A673 (cell line): Measurements from ENCODE around the gene KEL. TPM values are rescaled to one million over a fixed set of nuclear protein-coding genes. Genes with fewer than 3 reads are reported as not detected.

Source experiments
- BruUV-seq: library from RNA; stranded (reverse); fragments of 400-500 nt; replicated peaks from 2 replicates; lab custom pipeline; 2021; lab: Mats Ljungman, UMichigan
- CTCF ChIA-PET: fragments of 300-600 bp; sonication (Branson Sonifier 250); formaldehyde crosslinking; loops from one replicate; lab custom pipeline; 2022; ENCODE audit warnings: antibody characterized with exemption; lab: Charles Lee
- POLR2A ChIA-PET: fragments of 300-600 bp; sonication (Branson Sonifier 250); formaldehyde crosslinking; loops from one replicate; lab custom pipeline; 2022; ENCODE audit warnings: antibody characterized with exemption; ENCODE audit not compliant: low non-redundant PET; lab: Charles Lee
- DNase-seq: peaks from one replicate; pipeline ENCODE4 v3.0.0-alpha.2; 2015; ENCODE audit warnings: low spot score
- H3K27ac ChIP-seq: fragments of 200-600 bp; sonication (generic); 2 replicates; pipeline ENCODE4 v1.5.1; 2016; ENCODE audit warnings: mixed run types, low read depth, mild to moderate bottlenecking, mixed read lengths, antibody characterized with exemption, low read length; ENCODE audit not compliant: poor library complexity, severe bottlenecking
- H3K27me3 ChIP-seq: fragments of 200-600 bp; sonication (generic); replicated peaks from 2 replicates; pipeline ENCODE4 v1.6.1; 2017; ENCODE audit warnings: mixed run types, low read depth, mild to moderate bottlenecking, mixed read lengths, antibody characterized with exemption, low read length; ENCODE audit not compliant: insufficient read depth, poor library complexity
- H3K36me3 ChIP-seq: fragments of 200-600 bp; sonication (generic); 2 replicates; pipeline ENCODE4 v1.6.1; 2016; ENCODE audit warnings: mixed run types, mild to moderate bottlenecking, mixed read lengths, antibody characterized with exemption, low read length; ENCODE audit not compliant: insufficient read depth, poor library complexity, severe bottlenecking
- H3K4me1 ChIP-seq: fragments of 200-600 bp; sonication (generic); 2 replicates; pipeline ENCODE4 v1.6.1; 2017; ENCODE audit warnings: mixed run types, mild to moderate bottlenecking, mixed read lengths, antibody characterized with exemption, low read length; ENCODE audit not compliant: insufficient read depth, poor library complexity, severe bottlenecking
- H3K4me3 ChIP-seq: fragments of 200-600 bp; sonication (generic); 2 replicates; pipeline ENCODE4 v1.5.1; 2016; ENCODE audit warnings: low read depth, mixed run types, mild to moderate bottlenecking, mixed read lengths, low read length; ENCODE audit not compliant: poor library complexity, severe bottlenecking
- H3K9me3 ChIP-seq: fragments of 200-600 bp; sonication (generic); 2 replicates; pipeline ENCODE4 v1.6.1; 2016; ENCODE audit warnings: mixed run types, low read depth, mild to moderate bottlenecking, mixed read lengths, antibody characterized with exemption, low read length; ENCODE audit not compliant: poor library complexity, severe bottlenecking
- EZH2 ChIP-seq: fragments of 200-600 bp; sonication (generic); IDR thresholded peaks from 2 replicates; pipeline ENCODE4 v1.6.1; 2017; ENCODE audit warnings: borderline replicate concordance, low read depth, mild to moderate bottlenecking, mixed read lengths, antibody characterized with exemption, low read length; ENCODE audit not compliant: poor library complexity, severe bottlenecking
- intact Hi-C: fragments of 100-400 bp; cut with micrococcal nuclease; formaldehyde crosslinking; loops from one replicate; pipeline ENCODE4 v1.10.0; 2022; ENCODE audit not compliant: unreplicated experiment
- total RNA-seq: library from RNA; stranded (reverse); gene quantifications from 2 replicates; pipeline ENCODE4 v1.2.3, GENCODE V29; 2021
- TF ChIP-seq, protein P1 (sequence below): fragments of 300-800, 200-600 bp; sonication (generic); conservative IDR thresholded peaks from 2 replicates; pipeline ENCODE4 v1.5.1; 2017; ENCODE audit warnings: low read depth, mild to moderate bottlenecking, antibody characterized with exemption, low read length, moderate library complexity, mixed read lengths

KEL gene
- total RNA-seq, 1 experiment from 2014 or later, result not detected

DNA sequence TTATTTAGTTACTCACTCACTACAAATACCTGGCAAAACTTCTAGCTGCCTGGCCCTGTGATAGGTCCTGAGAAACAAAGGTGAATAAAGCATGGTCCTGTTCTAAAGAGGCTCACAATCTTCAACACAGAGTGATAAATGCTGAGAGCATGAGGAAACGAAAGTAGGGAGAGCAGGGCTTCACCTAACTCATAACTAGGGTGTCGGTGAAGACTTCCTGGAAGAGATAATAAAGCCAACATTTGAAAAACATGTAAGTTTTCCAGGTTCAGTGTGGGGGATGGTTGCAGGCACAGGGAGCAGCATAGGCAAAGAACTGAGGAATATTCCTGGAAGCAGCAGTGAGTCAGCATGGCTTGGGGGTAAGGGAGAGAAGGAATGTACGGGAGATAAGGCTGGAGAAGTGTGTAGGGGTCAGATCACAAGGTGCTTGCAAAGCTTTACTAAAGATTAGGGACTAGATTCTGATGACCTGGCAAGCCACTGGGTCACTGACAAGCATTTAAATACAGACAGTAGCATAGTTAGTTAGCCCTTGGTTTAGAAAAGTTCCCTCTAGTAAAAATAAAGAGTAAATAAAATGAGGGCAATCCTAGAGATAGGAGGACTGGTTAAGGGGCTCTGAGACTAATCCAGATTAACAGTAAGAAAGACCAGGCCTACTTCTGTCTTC is 5.1 kb downstream of the KEL start:
- Histone ChIP-seq H3K36me3 (no peaks in the 10 kb centered on the region), H3K4me1 (no peaks in the 10 kb centered on the region), H3K27me3 (peaks cover 3% of the 10 kb centered on the region), H3K27ac (no peak overlapping the region), H3K4me3 (no peak overlapping the region), H3K9me3 (no peaks in the 10 kb centered on the region)
- DNase-seq, result no peak
- BruUV-seq, result no TSS peak
- TF ChIP-seq EZH2, result no peak
- TF ChIP-seq, protein P1, sequence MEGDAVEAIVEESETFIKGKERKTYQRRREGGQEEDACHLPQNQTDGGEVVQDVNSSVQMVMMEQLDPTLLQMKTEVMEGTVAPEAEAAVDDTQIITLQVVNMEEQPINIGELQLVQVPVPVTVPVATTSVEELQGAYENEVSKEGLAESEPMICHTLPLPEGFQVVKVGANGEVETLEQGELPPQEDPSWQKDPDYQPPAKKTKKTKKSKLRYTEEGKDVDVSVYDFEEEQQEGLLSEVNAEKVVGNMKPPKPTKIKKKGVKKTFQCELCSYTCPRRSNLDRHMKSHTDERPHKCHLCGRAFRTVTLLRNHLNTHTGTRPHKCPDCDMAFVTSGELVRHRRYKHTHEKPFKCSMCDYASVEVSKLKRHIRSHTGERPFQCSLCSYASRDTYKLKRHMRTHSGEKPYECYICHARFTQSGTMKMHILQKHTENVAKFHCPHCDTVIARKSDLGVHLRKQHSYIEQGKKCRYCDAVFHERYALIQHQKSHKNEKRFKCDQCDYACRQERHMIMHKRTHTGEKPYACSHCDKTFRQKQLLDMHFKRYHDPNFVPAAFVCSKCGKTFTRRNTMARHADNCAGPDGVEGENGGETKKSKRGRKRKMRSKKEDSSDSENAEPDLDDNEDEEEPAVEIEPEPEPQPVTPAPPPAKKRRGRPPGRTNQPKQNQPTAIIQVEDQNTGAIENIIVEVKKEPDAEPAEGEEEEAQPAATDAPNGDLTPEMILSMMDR, result no peak
- intact Hi-C loops, result no loop called here
- CTCF ChIA-PET, result no interaction called here
- POLR2A ChIA-PET, result no interaction called here

DNA sequence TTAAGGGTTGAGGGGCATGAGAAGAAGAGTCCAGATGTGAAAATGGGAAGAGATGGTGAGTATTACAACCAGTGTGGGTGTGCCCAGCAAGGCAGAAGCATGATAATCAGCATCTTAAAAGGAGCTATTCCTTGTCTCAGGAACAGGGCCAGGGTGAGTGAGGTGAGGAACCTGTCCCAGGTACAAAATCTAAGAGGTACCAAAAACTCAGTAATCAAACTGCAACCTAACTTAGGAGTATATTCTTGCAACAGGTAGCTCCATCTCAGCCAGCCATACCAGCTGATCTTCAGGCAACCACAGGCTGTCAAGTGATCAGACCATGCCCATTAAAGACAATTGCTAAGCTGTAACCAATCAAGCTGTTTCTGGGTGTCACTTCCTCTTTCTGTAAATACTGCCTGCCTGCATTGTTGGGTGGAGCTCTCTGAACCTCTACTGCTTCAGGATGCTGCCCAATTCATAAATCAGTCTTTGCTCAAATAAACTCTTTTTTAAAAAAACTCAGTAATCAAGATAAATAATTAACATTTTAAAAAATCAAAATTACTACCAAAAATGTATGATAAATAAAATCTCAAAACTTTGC is 7.4 kb downstream of the KEL start:
- H3K36me3 ChIP-seq, result no peaks in the 10 kb centered on the region
- H3K4me3 ChIP-seq, result no peak overlapping the region
- H3K27me3 ChIP-seq, result peaks cover 3% of the 10 kb centered on the region
- ChIA-PET POLR2A (no interaction called here), CTCF (no interaction called here)
- TF ChIP-seq, protein P1, result no peak
- no peak for TF ChIP-seq EZH2
- H3K27ac ChIP-seq, result no peak overlapping the region
- no peak for DNase-seq
- H3K9me3 ChIP-seq, result no peaks in the 10 kb centered on the region
- intact Hi-C loops, result no loop called here
- BruUV-seq, result no TSS peak
- H3K4me1 ChIP-seq, result no peaks in the 10 kb centered on the region

DNA sequence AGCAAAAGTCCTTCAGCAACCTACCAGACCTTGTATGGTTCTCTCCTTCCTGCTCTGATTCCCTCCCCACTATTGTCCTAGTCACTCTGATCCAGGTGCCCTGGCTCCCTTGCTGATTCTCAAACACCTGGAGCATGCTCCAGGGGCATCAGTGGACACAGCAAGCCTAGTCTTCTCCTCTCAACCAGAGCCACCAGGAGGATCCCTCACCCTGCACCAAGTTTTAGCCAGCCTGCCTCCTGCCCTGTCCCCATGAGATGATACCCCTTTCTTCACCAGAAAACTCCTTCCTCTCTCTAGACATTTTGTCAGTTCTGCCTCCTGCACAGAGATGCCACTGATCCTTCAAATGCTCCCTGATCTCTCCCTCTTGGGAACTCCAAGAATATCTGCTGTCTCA is 11.9 kb downstream of the KEL start:
- POLR2A ChIA-PET, result no interaction called here
- Histone ChIP-seq H3K4me1 (no peaks in the 10 kb centered on the region), H3K36me3 (no peaks in the 10 kb centered on the region), H3K9me3 (no peaks in the 10 kb centered on the region), H3K27me3 (peaks cover 2% of the 10 kb centered on the region), H3K27ac (no peak overlapping the region), H3K4me3 (no peak overlapping the region)
- intact Hi-C loops, result no loop called here
- CTCF ChIA-PET, result no interaction called here
- DNase-seq, result no peak
- no TSS peak for BruUV-seq
- no peak for TF ChIP-seq EZH2
